ENCODE results near the gene SMIM29. TPM values are rescaled to one million over a fixed set of nuclear protein-coding genes. Genes with fewer than 3 reads are reported as not detected.
"Not testable (repeated sequence)": the region's sequence is repeated elsewhere in the genome, so short reads cannot be mapped to it uniquely, and the experiment has no call there.

The SMIM29 gene
- total and polyA plus RNA-seq, 12 donors, result 16.0 to 78.2 (median 25.4) TPM

DNA sequence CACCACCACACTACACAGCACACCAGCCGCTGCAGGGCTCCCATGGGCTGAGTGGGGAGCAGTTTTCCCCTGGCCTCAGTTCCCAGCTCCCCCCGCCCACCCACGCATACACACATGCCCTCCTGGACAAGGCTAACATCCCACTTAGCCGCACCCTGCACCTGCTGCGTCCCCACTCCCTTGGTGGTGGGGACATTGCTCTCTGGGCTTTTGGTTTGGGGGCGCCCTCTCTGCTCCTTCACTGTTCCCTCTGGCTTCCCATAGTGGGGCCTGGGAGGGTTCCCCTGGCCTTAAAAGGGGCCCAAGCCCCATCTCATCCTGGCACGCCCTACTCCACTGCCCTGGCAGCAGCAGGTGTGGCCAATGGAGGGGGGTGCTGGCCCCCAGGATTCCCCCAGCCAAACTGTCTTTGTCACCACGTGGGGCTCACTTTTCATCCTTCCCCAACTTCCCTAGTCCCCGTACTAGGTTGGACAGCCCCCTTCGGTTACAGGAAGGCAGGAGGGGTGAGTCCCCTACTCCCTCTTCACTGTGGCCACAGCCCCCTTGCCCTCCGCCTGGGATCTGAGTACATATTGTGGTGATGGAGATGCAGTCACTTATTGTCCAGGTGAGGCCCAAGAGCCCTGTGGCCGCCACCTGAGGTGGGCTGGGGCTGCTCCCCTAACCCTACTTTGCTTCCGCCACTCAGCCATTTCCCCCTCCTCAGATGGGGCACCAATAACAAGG is 3.6 kb downstream of the SMIM29 start:
- peaks cover 12 to 56% (median 30%) of the 10 kb centered on the region in 9 donors for H3K4me1 ChIP-seq
- 85 to 90% methylated on average over 12 to 13 of the region's 13 CpGs for WGBS, 2 donors
- not testable (repeated sequence) for ATAC-seq, H3K4me3 ChIP-seq, H3K27me3 ChIP-seq, H3K9me3 ChIP-seq, DNase-seq
- intact Hi-C loops (cut with DNase I), result loop anchor here in 9 of 10 donors (5.0 kb wide), 6 partner anchors 43 to 362 kb away; partner anchors contain the start of gene NUDT3 (in 3 of the 9)
- H3K27ac ChIP-seq, result peak overlapping the region in 2 of 10 donors; percentile 63 to 87
- H3K36me3 ChIP-seq, result peaks cover 0 to 27% (median 0%) of the 10 kb centered on the region in 9 donors

DNA sequence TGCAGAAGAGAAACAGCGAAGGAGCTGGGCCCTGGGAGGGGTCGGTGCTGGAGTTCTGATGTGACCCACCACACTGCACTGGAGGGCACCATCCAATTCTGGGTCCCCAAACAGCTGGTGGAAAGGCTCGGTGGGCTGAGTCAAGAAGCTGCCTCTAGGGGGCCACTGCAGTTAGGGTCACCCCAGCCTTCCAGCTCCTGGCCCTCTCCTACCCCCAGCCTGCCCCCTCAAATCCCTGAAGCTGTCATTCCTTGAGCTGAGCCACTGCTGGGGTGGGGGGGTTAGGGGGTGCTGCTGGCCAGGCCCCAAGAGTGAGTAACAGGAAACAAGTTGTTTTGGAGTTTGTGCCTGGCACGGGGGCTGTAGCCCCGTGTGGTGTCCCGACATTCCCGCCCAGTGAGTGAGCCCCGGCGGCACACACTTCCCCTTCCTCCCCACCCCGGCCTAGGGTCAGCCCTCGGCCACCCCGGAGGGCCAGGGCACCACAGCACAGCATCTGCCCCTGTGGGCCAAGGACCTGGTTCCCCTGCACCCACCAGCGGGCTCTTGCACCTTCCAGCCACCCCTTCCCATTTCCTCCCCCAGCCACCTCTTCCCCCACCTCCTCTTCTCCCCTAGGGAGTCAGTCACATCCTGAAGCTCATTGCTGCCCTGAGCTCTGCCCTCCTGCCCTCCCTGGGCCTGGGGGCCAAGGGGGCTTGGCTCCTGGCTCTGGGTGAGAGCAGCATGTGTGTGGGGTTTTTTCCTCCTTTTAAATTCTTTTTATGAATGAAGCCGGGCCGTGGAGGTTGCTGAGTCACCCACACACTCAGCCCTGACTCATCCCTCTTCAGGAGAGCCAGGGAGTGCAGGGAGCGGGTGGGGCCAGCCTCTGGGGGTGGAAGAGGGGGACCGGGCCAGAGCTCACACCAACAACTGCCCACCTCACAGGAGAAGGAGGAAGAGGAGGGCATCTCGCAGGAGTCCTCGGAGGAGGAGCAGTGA is 4.6 kb downstream of the SMIM29 start:
- no peak overlapping the region for H3K4me3 ChIP-seq
- H3K36me3 ChIP-seq, result peaks cover 0 to 27% (median 0%) of the 10 kb centered on the region in 9 donors
- H3K4me1 ChIP-seq, result peaks cover 6 to 46% (median 23%) of the 10 kb centered on the region in 9 donors
- peak overlapping the region in 6 of 10 donors; percentile 16 to 87 (median 40) for H3K27ac ChIP-seq
- TF ChIP-seq, protein P1, sequence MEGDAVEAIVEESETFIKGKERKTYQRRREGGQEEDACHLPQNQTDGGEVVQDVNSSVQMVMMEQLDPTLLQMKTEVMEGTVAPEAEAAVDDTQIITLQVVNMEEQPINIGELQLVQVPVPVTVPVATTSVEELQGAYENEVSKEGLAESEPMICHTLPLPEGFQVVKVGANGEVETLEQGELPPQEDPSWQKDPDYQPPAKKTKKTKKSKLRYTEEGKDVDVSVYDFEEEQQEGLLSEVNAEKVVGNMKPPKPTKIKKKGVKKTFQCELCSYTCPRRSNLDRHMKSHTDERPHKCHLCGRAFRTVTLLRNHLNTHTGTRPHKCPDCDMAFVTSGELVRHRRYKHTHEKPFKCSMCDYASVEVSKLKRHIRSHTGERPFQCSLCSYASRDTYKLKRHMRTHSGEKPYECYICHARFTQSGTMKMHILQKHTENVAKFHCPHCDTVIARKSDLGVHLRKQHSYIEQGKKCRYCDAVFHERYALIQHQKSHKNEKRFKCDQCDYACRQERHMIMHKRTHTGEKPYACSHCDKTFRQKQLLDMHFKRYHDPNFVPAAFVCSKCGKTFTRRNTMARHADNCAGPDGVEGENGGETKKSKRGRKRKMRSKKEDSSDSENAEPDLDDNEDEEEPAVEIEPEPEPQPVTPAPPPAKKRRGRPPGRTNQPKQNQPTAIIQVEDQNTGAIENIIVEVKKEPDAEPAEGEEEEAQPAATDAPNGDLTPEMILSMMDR (IDR thresholded peaks at IDR 0.05), result peak in 6 of 9 donors; percentile 7 to 35 (median 20)
- ATAC-seq (peak in 5 of 8 donors; percentile 10 to 62 (median 35)), DNase-seq (peak; percentile 52 to 53)
- no peaks in the 10 kb centered on the region for H3K27me3 ChIP-seq
- 39 to 42% methylated on average over 19 of the region's 19 CpGs for WGBS, 2 donors
- intact Hi-C loops (cut with DNase I), result loop anchor here in 1 of 10 donors (5.0 kb wide), 1 partner anchor 1828 kb away; no protein-coding TSS in a partner anchor
- H3K9me3 ChIP-seq, result no peaks in the 10 kb centered on the region

DNA sequence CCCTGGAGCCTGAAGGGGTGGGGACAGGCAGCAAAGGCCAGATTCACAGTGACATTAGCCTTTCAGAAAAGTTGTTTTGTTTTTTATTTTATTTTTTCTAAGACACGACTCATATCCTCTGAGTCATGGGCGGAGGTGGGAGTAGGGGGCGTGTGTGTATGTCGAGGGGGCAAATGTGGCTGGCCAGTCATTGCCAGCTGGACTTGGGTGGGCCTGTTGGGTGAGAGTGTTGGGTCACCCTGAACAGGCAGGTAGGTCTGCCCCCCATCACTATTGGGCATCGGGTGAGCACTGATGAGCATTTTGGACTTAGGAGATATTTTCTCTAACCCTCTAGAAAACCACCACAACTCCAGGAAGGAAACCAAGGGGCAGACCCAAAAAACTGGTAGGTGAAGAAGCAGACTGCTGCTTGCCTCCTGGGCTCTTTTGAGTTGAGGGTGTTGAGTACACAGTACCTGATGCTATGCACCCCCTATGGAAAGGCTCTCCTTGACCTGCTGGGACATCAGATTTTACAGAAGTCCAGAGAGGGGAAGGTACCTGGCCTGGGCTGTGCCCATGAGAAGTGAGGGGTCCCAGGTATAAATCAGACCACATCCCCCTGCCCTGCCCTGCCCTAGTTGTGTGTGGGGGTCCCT is 5.6 kb downstream of the SMIM29 start:
- peak overlapping the region in 2 of 10 donors; percentile 63 to 87 for H3K27ac ChIP-seq
- WGBS, 2 donors, result 66 to 68% methylated on average over 5 of the region's 5 CpGs
- TF ChIP-seq, protein P1 (IDR thresholded peaks at IDR 0.05), result no peak
- no peaks in the 10 kb centered on the region for H3K9me3 ChIP-seq
- DNase-seq, result no peak
- H3K4me1 ChIP-seq, result peaks cover 6 to 46% (median 21%) of the 10 kb centered on the region in 9 donors
- H3K4me3 ChIP-seq, result no peak overlapping the region
- H3K36me3 ChIP-seq, result peaks cover 0 to 27% (median 0%) of the 10 kb centered on the region in 9 donors
- intact Hi-C loops (cut with DNase I), result loop anchor here in 1 of 10 donors (5.0 kb wide), 1 partner anchor 1829 kb away; no protein-coding TSS in a partner anchor
- H3K27me3 ChIP-seq, result no peaks in the 10 kb centered on the region
- no peak for ATAC-seq

DNA sequence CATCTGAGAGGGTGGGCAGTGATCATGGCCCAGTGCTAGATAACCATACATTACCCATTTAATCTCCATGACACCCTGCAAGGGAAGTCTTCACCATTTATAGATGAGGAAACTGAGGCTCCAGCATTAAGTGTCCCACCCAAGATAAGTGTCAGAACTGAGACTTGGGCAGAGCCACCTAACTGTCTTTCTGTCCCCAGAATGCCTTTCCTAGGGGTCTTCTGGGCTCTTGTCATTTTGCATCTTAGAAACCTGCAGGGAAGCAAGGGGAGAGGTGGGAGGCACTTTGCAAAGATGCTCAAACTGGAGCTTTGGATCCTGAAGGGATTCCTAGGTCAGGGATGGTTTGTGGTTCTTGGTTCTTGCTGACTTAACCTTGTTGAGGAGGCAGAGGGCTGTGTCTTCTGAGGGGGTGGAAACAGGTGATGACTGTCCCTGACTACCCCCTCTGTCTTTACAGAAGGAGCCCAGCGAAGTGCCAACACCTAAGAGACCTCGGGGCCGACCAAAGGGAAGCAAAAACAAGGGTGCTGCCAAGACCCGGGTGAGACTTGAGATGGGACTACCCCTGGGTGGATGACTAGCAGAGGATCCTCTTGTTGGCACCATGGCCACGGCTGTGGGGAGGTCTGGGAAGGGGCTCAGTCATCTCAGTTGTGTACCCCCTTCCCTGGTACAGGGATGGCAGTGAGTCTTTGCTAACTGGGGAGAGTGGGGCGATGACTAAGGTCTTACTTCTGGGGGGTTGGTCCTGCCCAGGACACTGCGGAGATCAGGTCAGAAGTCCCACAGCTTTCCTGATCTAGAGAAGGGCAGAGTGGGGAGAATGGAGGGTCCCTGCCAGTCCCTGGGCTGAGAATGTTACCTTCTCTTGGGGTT is 6.3 kb downstream of the SMIM29 start:
- 90 to 95% methylated on average over 7 of the region's 7 CpGs for WGBS, 2 donors
- Histone ChIP-seq H3K27me3 (no peaks in the 10 kb centered on the region), H3K4me1 (peaks cover 6 to 44% (median 21%) of the 10 kb centered on the region in 9 donors), H3K27ac (peak overlapping the region in 1 of 10 donors; percentile 63), H3K4me3 (no peak overlapping the region), H3K9me3 (no peaks in the 10 kb centered on the region), H3K36me3 (peaks cover 0 to 27% (median 0%) of the 10 kb centered on the region in 9 donors)
- ATAC-seq (no peak), DNase-seq (no peak)
- intact Hi-C loops (cut with DNase I), result loop anchor here in 1 of 10 donors (5.0 kb wide), 1 partner anchor 1830 kb away; no protein-coding TSS in a partner anchor
- TF ChIP-seq, protein P1 (IDR thresholded peaks at IDR 0.05), result no peak
